ENCODE results near the gene HBEGF. TPM values are rescaled to one million over a fixed set of nuclear protein-coding genes. Genes with fewer than 3 reads are reported as not detected.

HBEGF gene
- total RNA-seq, 1 donor from 2014 or later: 257 TPM

DNA sequence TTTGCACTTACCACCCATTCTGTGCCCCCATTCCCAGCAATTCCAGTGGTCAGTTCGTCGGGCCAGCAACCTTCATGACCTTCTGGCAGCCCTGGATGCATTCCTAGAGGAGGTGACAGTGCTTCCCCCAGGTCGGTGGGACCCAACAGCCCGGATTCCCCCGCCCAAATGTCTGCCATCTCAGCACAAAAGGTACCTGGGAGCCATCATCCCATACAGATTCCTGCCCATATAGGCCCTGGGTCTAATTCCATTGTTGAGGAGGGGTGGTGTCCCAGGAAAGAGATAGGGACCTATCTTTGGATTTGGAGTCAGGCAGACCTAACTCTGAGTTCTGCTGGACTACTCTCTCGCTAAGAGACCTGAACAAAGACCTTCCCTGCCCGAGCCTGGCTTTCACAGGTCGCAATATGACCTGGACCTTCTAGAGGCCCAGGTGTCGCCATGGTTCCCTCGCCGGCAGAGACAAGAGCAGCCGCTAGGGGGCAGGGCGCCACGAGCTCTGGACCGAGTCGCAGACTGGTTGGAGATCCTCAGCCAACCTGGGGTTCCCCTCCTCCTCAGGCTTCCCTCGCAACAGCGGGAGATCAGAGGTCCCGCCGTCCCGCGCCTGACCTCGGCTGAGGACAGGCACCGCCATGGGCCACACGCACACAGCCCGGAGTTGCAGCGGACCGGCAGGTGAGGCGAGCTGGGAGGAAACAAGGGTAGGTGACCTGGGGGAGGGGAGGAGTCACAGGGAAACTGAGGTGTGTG, 16.6 kb upstream of the HBEGF start:
- Mint-ChIP-seq H3K4me1 (ENCODE audit: low read depth, unreplicated experiment) (no peaks in the 10 kb centered on the region), H3K27ac (ENCODE audit: unreplicated experiment) (no peak overlapping the region), H3K27me3 (ENCODE audit: low read depth, unreplicated experiment) (peaks cover 19% of the 10 kb centered on the region), H3K9me3 (ENCODE audit: unreplicated experiment) (no peaks in the 10 kb centered on the region), H3K36me3 (ENCODE audit: low read depth, unreplicated experiment) (no peaks in the 10 kb centered on the region), H3K4me3 (ENCODE audit: unreplicated experiment) (peak overlapping the region; percentile 34)
- no peak for TF ChIP-seq EZH2 (IDR thresholded peaks at IDR 0.05; ENCODE audit: insufficient read depth, low read length)
- TF ChIP-seq, protein P1, sequence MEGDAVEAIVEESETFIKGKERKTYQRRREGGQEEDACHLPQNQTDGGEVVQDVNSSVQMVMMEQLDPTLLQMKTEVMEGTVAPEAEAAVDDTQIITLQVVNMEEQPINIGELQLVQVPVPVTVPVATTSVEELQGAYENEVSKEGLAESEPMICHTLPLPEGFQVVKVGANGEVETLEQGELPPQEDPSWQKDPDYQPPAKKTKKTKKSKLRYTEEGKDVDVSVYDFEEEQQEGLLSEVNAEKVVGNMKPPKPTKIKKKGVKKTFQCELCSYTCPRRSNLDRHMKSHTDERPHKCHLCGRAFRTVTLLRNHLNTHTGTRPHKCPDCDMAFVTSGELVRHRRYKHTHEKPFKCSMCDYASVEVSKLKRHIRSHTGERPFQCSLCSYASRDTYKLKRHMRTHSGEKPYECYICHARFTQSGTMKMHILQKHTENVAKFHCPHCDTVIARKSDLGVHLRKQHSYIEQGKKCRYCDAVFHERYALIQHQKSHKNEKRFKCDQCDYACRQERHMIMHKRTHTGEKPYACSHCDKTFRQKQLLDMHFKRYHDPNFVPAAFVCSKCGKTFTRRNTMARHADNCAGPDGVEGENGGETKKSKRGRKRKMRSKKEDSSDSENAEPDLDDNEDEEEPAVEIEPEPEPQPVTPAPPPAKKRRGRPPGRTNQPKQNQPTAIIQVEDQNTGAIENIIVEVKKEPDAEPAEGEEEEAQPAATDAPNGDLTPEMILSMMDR (IDR thresholded peaks at IDR 0.05; ENCODE audit: insufficient read depth, low read depth, low read length): peak; percentile 67
- peak overlapping the region; percentile 84 for H3K4me2 ChIP-seq (ENCODE audit: low read length)
- H3K4me1 ChIP-seq (ENCODE audit: insufficient read depth, low read length): no peaks in the 10 kb centered on the region
- peak overlapping the region; percentile 29 for H3K4me3 ChIP-seq (ENCODE audit: insufficient read depth, low read depth, low read length)
- H2AFZ ChIP-seq (ENCODE audit: low read depth, low read length): peak overlapping the region; percentile 89
- H3K27ac ChIP-seq (ENCODE audit: low read depth, low read length): no peak overlapping the region
- H3K9ac ChIP-seq (ENCODE audit: low read length): no peak overlapping the region
- no peaks in the 10 kb centered on the region for H3K9me3 ChIP-seq (ENCODE audit: insufficient read depth, low read depth, low read length)
- FAIRE-seq: no peak
- peak; percentile 22 for DNase-seq (ENCODE audit: low read depth)
- H3K36me3 ChIP-seq (ENCODE audit: insufficient read depth, low read length): no peaks in the 10 kb centered on the region
- H3K79me2 ChIP-seq (ENCODE audit: insufficient read depth, low read length): no peaks in the 10 kb centered on the region
- H3K27me3 ChIP-seq (ENCODE audit: insufficient read depth, low read length): no peaks in the 10 kb centered on the region
- H4K20me1 ChIP-seq (ENCODE audit: insufficient read depth, low read length): no peaks in the 10 kb centered on the region

- FAIRE-seq (no peak), DNase-seq (ENCODE audit: low read depth) (no peak)
- Histone ChIP-seq H3K9ac (ENCODE audit: low read length) (no peak overlapping the region), H3K27ac (ENCODE audit: low read depth, low read length) (no peak overlapping the region), H3K4me2 (ENCODE audit: low read length) (no peak overlapping the region), H3K27me3 (ENCODE audit: insufficient read depth, low read length) (no peaks in the 10 kb centered on the region), H4K20me1 (ENCODE audit: insufficient read depth, low read length) (no peaks in the 10 kb centered on the region), H3K9me3 (ENCODE audit: insufficient read depth, low read depth, low read length) (no peaks in the 10 kb centered on the region), H2AFZ (ENCODE audit: low read depth, low read length) (no peak overlapping the region), H3K4me3 (ENCODE audit: insufficient read depth, low read depth, low read length) (no peak overlapping the region), H3K36me3 (ENCODE audit: insufficient read depth, low read length) (no peaks in the 10 kb centered on the region), H3K4me1 (ENCODE audit: insufficient read depth, low read length) (peaks cover 4% of the 10 kb centered on the region), H3K79me2 (ENCODE audit: insufficient read depth, low read length) (no peaks in the 10 kb centered on the region)
- Mint-ChIP-seq H3K9me3 (ENCODE audit: unreplicated experiment) (no peaks in the 10 kb centered on the region), H3K27ac (ENCODE audit: unreplicated experiment) (no peak overlapping the region), H3K27me3 (ENCODE audit: low read depth, unreplicated experiment) (peaks cover 19% of the 10 kb centered on the region), H3K4me3 (ENCODE audit: unreplicated experiment) (peak overlapping the region; percentile 72), H3K36me3 (ENCODE audit: low read depth, unreplicated experiment) (no peaks in the 10 kb centered on the region), H3K4me1 (ENCODE audit: low read depth, unreplicated experiment) (peaks cover 5% of the 10 kb centered on the region)
- TF ChIP-seq, protein P1 (IDR thresholded peaks at IDR 0.05; ENCODE audit: insufficient read depth, low read depth, low read length): no peak
- TF ChIP-seq EZH2 (IDR thresholded peaks at IDR 0.05; ENCODE audit: insufficient read depth, low read length): no peak
These were observed 15.9 kb upstream of the HBEGF start for GRCh38 chr5:140362311-140362710.

GRCh38 chr5:140361901-140362300, 15.5 kb upstream of the HBEGF start:
- peaks cover 19% of the 10 kb centered on the region for H3K27me3 Mint-ChIP-seq (ENCODE audit: low read depth, unreplicated experiment)
- Histone ChIP-seq H2AFZ (ENCODE audit: low read depth, low read length) (no peak overlapping the region), H3K4me2 (ENCODE audit: low read length) (no peak overlapping the region), H3K4me3 (ENCODE audit: insufficient read depth, low read depth, low read length) (no peak overlapping the region), H3K9me3 (ENCODE audit: insufficient read depth, low read depth, low read length) (no peaks in the 10 kb centered on the region), H3K27ac (ENCODE audit: low read depth, low read length) (no peak overlapping the region), H3K79me2 (ENCODE audit: insufficient read depth, low read length) (no peaks in the 10 kb centered on the region), H3K9ac (ENCODE audit: low read length) (no peak overlapping the region), H3K27me3 (ENCODE audit: insufficient read depth, low read length) (no peaks in the 10 kb centered on the region), H3K4me1 (ENCODE audit: insufficient read depth, low read length) (peaks cover 4% of the 10 kb centered on the region), H3K36me3 (ENCODE audit: insufficient read depth, low read length) (no peaks in the 10 kb centered on the region), H4K20me1 (ENCODE audit: insufficient read depth, low read length) (no peaks in the 10 kb centered on the region)
- FAIRE-seq (no peak), DNase-seq (ENCODE audit: low read depth) (no peak)
- peaks cover 5% of the 10 kb centered on the region for H3K4me1 Mint-ChIP-seq (ENCODE audit: low read depth, unreplicated experiment)
- H3K36me3 Mint-ChIP-seq (ENCODE audit: low read depth, unreplicated experiment): no peaks in the 10 kb centered on the region
- no peak for TF ChIP-seq EZH2 (IDR thresholded peaks at IDR 0.05; ENCODE audit: insufficient read depth, low read length)
- TF ChIP-seq, protein P1 (IDR thresholded peaks at IDR 0.05; ENCODE audit: insufficient read depth, low read depth, low read length): no peak
- H3K9me3 Mint-ChIP-seq (ENCODE audit: unreplicated experiment): no peaks in the 10 kb centered on the region
- no peak overlapping the region for H3K27ac Mint-ChIP-seq (ENCODE audit: unreplicated experiment)
- peak overlapping the region; percentile 72 for H3K4me3 Mint-ChIP-seq (ENCODE audit: unreplicated experiment)

Data from astrocyte (in vitro differentiated cells and primary cell).